Right cardiac atrium (tissue), 5 donors: ENCODE measurements around the gene HEBP1. TPM values are rescaled to one million over a fixed set of nuclear protein-coding genes. Genes with fewer than 3 reads are reported as not detected.

Source experiments
- ATAC-seq, 2 donors: fragments of 200-7000 bp; cut with Tn5 transposase; one replicate each; pipeline versions ENCODE4 v1.8.0 to v1.9.1; 2020; ENCODE audit warnings: moderate library complexity in 2 of 2, mild to moderate bottlenecking in 1 of 2
- DNase-seq, 3 donors: peaks; one replicate each; pipeline ENCODE4 v3.0.0-alpha.2; 2020
- H3K27ac ChIP-seq: one replicate; pipeline ENCODE4 v1.5.1; 2013; ENCODE audit warnings: mild to moderate bottlenecking, low read length, control low read depth, moderate library complexity
- H3K27me3 ChIP-seq: one replicate; pipeline ENCODE4 v1.6.1; 2013; ENCODE audit not compliant: control insufficient read depth, insufficient read depth
- H3K4me1 ChIP-seq: one replicate; pipeline ENCODE4 v1.6.1; 2013; ENCODE audit warnings: low read length; ENCODE audit not compliant: control insufficient read depth, insufficient read depth
- H3K4me3 ChIP-seq: one replicate; pipeline ENCODE4 v1.5.1; 2013; ENCODE audit warnings: low read length, control low read depth
- H3K9me3 ChIP-seq: one replicate; pipeline ENCODE4 v1.6.1; 2013; ENCODE audit warnings: low read length; ENCODE audit not compliant: control insufficient read depth
- WGBS: extraction: QIAGEN DNeasy Blood & Tissue Kit; methylation state at CpG from one replicate; pipeline ENCODE4 v1.1.7; 2013; 5-methylcytosine and 5-hydroxymethylcytosine counted together
- intact Hi-C, 4 donors: fragments of 100-400 bp; cut with DNase I; formaldehyde crosslinking; loops; one replicate each; pipeline versions ENCODE4 v1.11.0 to v1.14.0; 2022 to 2023
- polyA plus RNA-seq: library from polyadenylated mRNA; stranded (reverse); fragments of 200-250 nt; gene quantifications from one replicate; pipeline ENCODE4 v1.2.3, GENCODE V29; 2013
- total RNA-seq, 4 donors: library from RNA; stranded (reverse); fragmentation: NEBNext Ultra II Directional; extraction: Animal tissue kit (Norgen Biotek cat#: 25700); gene quantifications; one replicate each; pipeline ENCODE4 v1.2.1, GENCODE V29; 2021
- donor health status: healthy with polysubstance abuse.
- donor health status: DM: no; HTN: yes; CAD: no.
- donor health status: DM: no; HTN: no; CAD: no.
- donor health status: DM: no; HTN: yes; CAD: no; lungs with severe emphysema.
- donor health status: DM: yes; HTN: yes; CAD: no.

HEBP1 gene
- total and polyA plus RNA-seq, 5 donors = 54.4 to 81.0 (median 69.9) TPM

- DNase-seq = no peak
- WGBS = 73% methylated on average over 6 of the region's 6 CpGs
- no peaks in the 10 kb centered on the region for H3K4me1 ChIP-seq
- no peak overlapping the region for H3K27ac ChIP-seq
- H3K9me3 ChIP-seq = peaks cover 2% of the 10 kb centered on the region
- no peak for ATAC-seq
- H3K27me3 ChIP-seq = no peaks in the 10 kb centered on the region
- H3K4me3 ChIP-seq = no peak overlapping the region
- intact Hi-C loops = no loop called here
Observed at GRCh38 chr12:13023811-13024530, 23.9 kb upstream of the HEBP1 start.

- 51% methylated on average over 6 of the region's 6 CpGs for WGBS
- peak in 1 of 2 donors; percentile 22 for ATAC-seq
- no peaks in the 10 kb centered on the region for H3K4me1 ChIP-seq
Observed at GRCh38 chr12:13022851-13023271, 22.8 kb upstream of the HEBP1 start.

GRCh38 chr12:13011098-13011497 is 11.0 kb upstream of the HEBP1 start:
- Histone ChIP-seq H3K27ac (no peak overlapping the region), H3K4me3 (no peak overlapping the region), H3K9me3 (no peaks in the 10 kb centered on the region), H3K27me3 (no peaks in the 10 kb centered on the region), H3K4me1 (no peaks in the 10 kb centered on the region)
- 92% methylated on average over 6 of the region's 6 CpGs for WGBS
- intact Hi-C loops = no loop called here
- ATAC-seq (no peak), DNase-seq (no peak)

More at GRCh38 chr12:13022851-13023271, 22.8 kb upstream of the HEBP1 start:
- intact Hi-C loops = no loop called here
- Histone ChIP-seq H3K27me3 (no peaks in the 10 kb centered on the region), H3K27ac (no peak overlapping the region), H3K9me3 (peaks cover 2% of the 10 kb centered on the region), H3K4me3 (no peak overlapping the region)
- no peak for DNase-seq

- Histone ChIP-seq H3K27ac (no peak overlapping the region), H3K4me1 (no peaks in the 10 kb centered on the region), H3K4me3 (no peak overlapping the region), H3K27me3 (no peaks in the 10 kb centered on the region), H3K9me3 (no peaks in the 10 kb centered on the region)
- WGBS = 80% methylated on average over 5 of the region's 5 CpGs
- intact Hi-C loops = loop anchor here in 2 of 4 donors (10.0 kb wide), 2 partner anchors 196 to 206 kb away; no protein-coding TSS in a partner anchor
- DNase-seq = no peak
- ATAC-seq = no peak
Observed at GRCh38 chr12:13008741-13009380, 8.8 kb upstream of the HEBP1 start.

GRCh38 chr12:13007496-13008233 is 7.6 kb upstream of the HEBP1 start:
- Histone ChIP-seq H3K27ac (no peak overlapping the region), H3K4me3 (no peak overlapping the region), H3K4me1 (no peaks in the 10 kb centered on the region), H3K9me3 (no peaks in the 10 kb centered on the region), H3K27me3 (no peaks in the 10 kb centered on the region)
- intact Hi-C loops = loop anchor here in 2 of 4 donors (10.0 kb wide), 2 partner anchors 197 to 207 kb away; no protein-coding TSS in a partner anchor
- no peak for DNase-seq
- WGBS = 90% methylated on average over 7 of the region's 7 CpGs
- ATAC-seq = no peak

GRCh38 chr12:13005649-13006048 is 5.6 kb upstream of the HEBP1 start:
- H3K27ac ChIP-seq = no peak overlapping the region
- intact Hi-C loops = loop anchor here in 2 of 4 donors (10.0 kb wide), 2 partner anchors 199 to 209 kb away; no protein-coding TSS in a partner anchor
- H3K4me1 ChIP-seq = peaks cover 6% of the 10 kb centered on the region
- 98% methylated on average over 2 of the region's 2 CpGs for WGBS
- H3K9me3 ChIP-seq = no peaks in the 10 kb centered on the region
- H3K4me3 ChIP-seq = no peak overlapping the region
- ATAC-seq (no peak), DNase-seq (no peak)
- no peaks in the 10 kb centered on the region for H3K27me3 ChIP-seq

GRCh38 chr12:13004986-13005385 is 4.9 kb upstream of the HEBP1 start:
- Histone ChIP-seq H3K27ac (no peak overlapping the region), H3K4me1 (peaks cover 6% of the 10 kb centered on the region), H3K4me3 (no peak overlapping the region), H3K9me3 (no peaks in the 10 kb centered on the region), H3K27me3 (no peaks in the 10 kb centered on the region)
- DNase-seq (no peak), ATAC-seq (no peak)
- WGBS = 72% methylated on average over 3 of the region's 3 CpGs
- intact Hi-C loops = loop anchor here in 2 of 4 donors (10.0 kb wide), 2 partner anchors 200 to 210 kb away; no protein-coding TSS in a partner anchor

- H3K9me3 ChIP-seq = no peaks in the 10 kb centered on the region
- no peak for DNase-seq
- 81% methylated on average over 3 of the region's 3 CpGs for WGBS
- peaks cover 6% of the 10 kb centered on the region for H3K4me1 ChIP-seq
- H3K27ac ChIP-seq = no peak overlapping the region
- no peaks in the 10 kb centered on the region for H3K27me3 ChIP-seq
- intact Hi-C loops = loop anchor here in 2 of 4 donors (10.0 kb wide), 2 partner anchors 200 to 210 kb away; no protein-coding TSS in a partner anchor
- ATAC-seq = no peak
- H3K4me3 ChIP-seq = no peak overlapping the region
Observed at GRCh38 chr12:13004361-13004760, 4.3 kb upstream of the HEBP1 start.

- DNase-seq (peak in 1 of 3 donors; percentile 54), ATAC-seq (no peak)
- intact Hi-C loops = loop anchor here in 2 of 4 donors (10.0 kb wide), 2 partner anchors 202 to 212 kb away; no protein-coding TSS in a partner anchor
- Histone ChIP-seq H3K27me3 (no peaks in the 10 kb centered on the region), H3K27ac (no peak overlapping the region), H3K4me1 (peaks cover 11% of the 10 kb centered on the region), H3K9me3 (no peaks in the 10 kb centered on the region), H3K4me3 (no peak overlapping the region)
- WGBS = 97% methylated on average over 10 of the region's 10 CpGs
Observed at GRCh38 chr12:13002301-13003097, 2.4 kb upstream of the HEBP1 start.

GRCh38 chr12:13001775-13002040 is 1.6 kb upstream of the HEBP1 start:
- ATAC-seq (no peak), DNase-seq (peak in 1 of 3 donors; percentile 65)
- Histone ChIP-seq H3K9me3 (no peaks in the 10 kb centered on the region), H3K4me3 (peak overlapping the region; percentile 79), H3K4me1 (peaks cover 15% of the 10 kb centered on the region), H3K27me3 (no peaks in the 10 kb centered on the region), H3K27ac (no peak overlapping the region)
- 45% methylated on average over 16 of the region's 16 CpGs for WGBS
- intact Hi-C loops = loop anchor here in 2 of 4 donors (10.0 kb wide), 2 partner anchors 203 to 213 kb away; no protein-coding TSS in a partner anchor
